NCI-H146 treated with DMSO at 0.1 percent for 48 hours (cell line): Measurements from ENCODE around the gene MARCHF3.
"Not testable (repeated sequence)": the region's sequence is repeated elsewhere in the genome, so short reads cannot be mapped to it uniquely, and the experiment has no call there.

Experiments used
- DNase-seq: peaks from one replicate; lab custom pipeline; 2025; ENCODE audit not compliant: unreplicated experiment; lab: John Stamatoyannopoulos, UW

MARCHF3 gene

GRCh38 chr5:127051591-127051990 is 21.2 kb upstream of the MARCHF3 start:
- no peak for DNase-seq

- no peak for DNase-seq
Measured at GRCh38 chr5:127046343-127047072, 16.1 kb upstream of the MARCHF3 start.

GRCh38 chr5:127042593-127042992 is 12.2 kb upstream of the MARCHF3 start:
- no peak for DNase-seq

GRCh38 chr5:127041571-127041970 is 11.2 kb upstream of the MARCHF3 start:
- no peak for DNase-seq

GRCh38 chr5:127040796-127041520 is 10.6 kb upstream of the MARCHF3 start:
- no peak for DNase-seq

- no peak for DNase-seq
Measured at GRCh38 chr5:127038550-127038949, 8.2 kb upstream of the MARCHF3 start.

GRCh38 chr5:127031863-127032232 is 1.5 kb upstream of the MARCHF3 start:
- no peak for DNase-seq

GRCh38 chr5:127031147-127031862 is 947 bp upstream of the MARCHF3 start:
- no peak for DNase-seq

GRCh38 chr5:127029581-127030258 is 638 bp downstream of the MARCHF3 start:
- DNase-seq = no peak

GRCh38 chr5:127028822-127029457 is 1.4 kb downstream of the MARCHF3 start:
- DNase-seq = no peak

- no peak for DNase-seq
Measured at GRCh38 chr5:127027539-127027938, 2.8 kb downstream of the MARCHF3 start.

GRCh38 chr5:127026166-127026565 is 4.2 kb downstream of the MARCHF3 start:
- no peak for DNase-seq

- DNase-seq = no peak
Measured at GRCh38 chr5:127025467-127025866, 4.9 kb downstream of the MARCHF3 start.

- no peak for DNase-seq
Measured at GRCh38 chr5:127024821-127025220, 5.5 kb downstream of the MARCHF3 start.

GRCh38 chr5:127023552-127024191 is 6.7 kb downstream of the MARCHF3 start:
- DNase-seq = not testable (repeated sequence)

- no peak for DNase-seq
Measured at GRCh38 chr5:127022846-127023245, 7.5 kb downstream of the MARCHF3 start.

GRCh38 chr5:127019928-127020327 is 10.4 kb downstream of the MARCHF3 start:
- no peak for DNase-seq

- not testable (repeated sequence) for DNase-seq
Measured at GRCh38 chr5:127016722-127017121, 13.6 kb downstream of the MARCHF3 start.

GRCh38 chr5:127015716-127016115 is 14.6 kb downstream of the MARCHF3 start:
- no peak for DNase-seq

GRCh38 chr5:127014573-127014972 is 15.8 kb downstream of the MARCHF3 start:
- no peak for DNase-seq
